PFSK-1 (cell line): ENCODE data around the gene RCAN3.

Source experiments
- FOXP2 ChIP-seq: optimal IDR thresholded peaks from 2 replicates; pipeline ENCODE3; 2011; ENCODE audit warnings: borderline replicate concordance, control low read depth, inconsistent platforms; ENCODE audit not compliant: insufficient read depth; ENCODE audit errors: extremely low read length, extremely low read depth
- POLR2AphosphoS5 ChIP-seq: IDR thresholded peaks from 2 replicates; pipeline ENCODE4 v1.6.1; 2012; ENCODE audit warnings: low read depth, mild to moderate bottlenecking, control low read depth, low read length, moderate library complexity
- SIN3A ChIP-seq: IDR thresholded peaks from 2 replicates; pipeline ENCODE4 v1.6.1; 2012; ENCODE audit warnings: mild to moderate bottlenecking, low read length, moderate library complexity, borderline replicate concordance; ENCODE audit not compliant: insufficient read depth
- TAF1 ChIP-seq: IDR thresholded peaks from 2 replicates; pipeline ENCODE4 v1.6.1; 2012; ENCODE audit warnings: low read length, control low read depth, borderline replicate concordance; ENCODE audit not compliant: insufficient read depth
- TF ChIP-seq, protein P1 (sequence below), 2 experiments: IDR thresholded peaks; 2 replicates each; pipeline versions ENCODE4 v1.6.1 to v1.8.0; 2011 to 2012; ENCODE audit warnings: low read depth in 2 of 2, low read length in 2 of 2, control low read depth in 1 of 2, inconsistent platforms in 1 of 2, mild to moderate bottlenecking in 1 of 2, moderate library complexity in 1 of 2; ENCODE audit not compliant: insufficient read depth in 1 of 2

RCAN3 gene

DNA sequence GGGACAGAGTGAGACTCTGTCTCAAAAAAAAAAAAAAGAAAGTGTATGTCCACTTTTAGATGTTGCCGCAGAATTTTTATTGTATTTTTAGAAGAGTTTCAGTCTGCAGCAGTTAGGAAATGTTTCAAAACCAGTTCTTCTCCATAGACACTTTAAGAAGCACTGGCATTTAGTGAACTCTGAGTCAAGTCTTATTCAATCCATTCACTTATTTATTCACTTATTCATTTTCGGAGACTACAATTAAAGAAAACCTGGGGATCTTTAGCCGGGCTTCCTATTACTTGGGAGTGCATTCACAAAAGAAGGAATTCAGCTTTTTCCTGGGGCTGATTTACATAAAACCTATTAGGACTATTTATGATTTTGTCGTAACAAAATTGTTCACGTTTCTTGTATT lies 12.3 kb downstream of the RCAN3 start:
- no peak for TF ChIP-seq FOXP2
- TF ChIP-seq TAF1 = no peak
- no peak for TF ChIP-seq POLR2AphosphoS5
- TF ChIP-seq SIN3A = no peak
- TF ChIP-seq, protein P1, sequence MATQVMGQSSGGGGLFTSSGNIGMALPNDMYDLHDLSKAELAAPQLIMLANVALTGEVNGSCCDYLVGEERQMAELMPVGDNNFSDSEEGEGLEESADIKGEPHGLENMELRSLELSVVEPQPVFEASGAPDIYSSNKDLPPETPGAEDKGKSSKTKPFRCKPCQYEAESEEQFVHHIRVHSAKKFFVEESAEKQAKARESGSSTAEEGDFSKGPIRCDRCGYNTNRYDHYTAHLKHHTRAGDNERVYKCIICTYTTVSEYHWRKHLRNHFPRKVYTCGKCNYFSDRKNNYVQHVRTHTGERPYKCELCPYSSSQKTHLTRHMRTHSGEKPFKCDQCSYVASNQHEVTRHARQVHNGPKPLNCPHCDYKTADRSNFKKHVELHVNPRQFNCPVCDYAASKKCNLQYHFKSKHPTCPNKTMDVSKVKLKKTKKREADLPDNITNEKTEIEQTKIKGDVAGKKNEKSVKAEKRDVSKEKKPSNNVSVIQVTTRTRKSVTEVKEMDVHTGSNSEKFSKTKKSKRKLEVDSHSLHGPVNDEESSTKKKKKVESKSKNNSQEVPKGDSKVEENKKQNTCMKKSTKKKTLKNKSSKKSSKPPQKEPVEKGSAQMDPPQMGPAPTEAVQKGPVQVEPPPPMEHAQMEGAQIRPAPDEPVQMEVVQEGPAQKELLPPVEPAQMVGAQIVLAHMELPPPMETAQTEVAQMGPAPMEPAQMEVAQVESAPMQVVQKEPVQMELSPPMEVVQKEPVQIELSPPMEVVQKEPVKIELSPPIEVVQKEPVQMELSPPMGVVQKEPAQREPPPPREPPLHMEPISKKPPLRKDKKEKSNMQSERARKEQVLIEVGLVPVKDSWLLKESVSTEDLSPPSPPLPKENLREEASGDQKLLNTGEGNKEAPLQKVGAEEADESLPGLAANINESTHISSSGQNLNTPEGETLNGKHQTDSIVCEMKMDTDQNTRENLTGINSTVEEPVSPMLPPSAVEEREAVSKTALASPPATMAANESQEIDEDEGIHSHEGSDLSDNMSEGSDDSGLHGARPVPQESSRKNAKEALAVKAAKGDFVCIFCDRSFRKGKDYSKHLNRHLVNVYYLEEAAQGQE (IDR thresholded peaks at IDR 0.05; ENCODE audit: insufficient read depth in 1 of 2, low read depth in 2 of 2, low read length in 2 of 2) = no peak

DNA sequence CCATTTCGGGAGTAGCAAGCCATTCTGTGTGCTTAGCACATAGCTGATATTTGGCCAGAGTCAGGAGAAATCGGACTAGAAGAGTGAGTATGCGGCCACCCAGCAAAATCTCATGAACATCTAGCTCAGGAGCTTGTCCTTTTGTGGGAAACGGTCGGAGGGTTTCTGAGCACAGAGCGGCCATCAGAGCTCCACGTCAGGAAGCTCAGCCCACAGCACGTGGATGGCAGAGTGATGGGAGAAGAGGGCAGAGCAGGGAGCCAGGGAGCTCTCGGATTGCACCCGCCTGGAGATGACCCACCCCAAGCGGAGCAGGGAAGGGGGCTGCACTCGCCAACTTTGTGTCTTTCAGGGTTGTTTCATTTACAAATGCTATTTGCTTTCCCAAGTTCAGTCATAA lies 13.9 kb downstream of the RCAN3 start:
- TF ChIP-seq, protein P1 (IDR thresholded peaks at IDR 0.05; ENCODE audit: insufficient read depth in 1 of 2, low read depth in 2 of 2, low read length in 2 of 2) = no peak

DNA sequence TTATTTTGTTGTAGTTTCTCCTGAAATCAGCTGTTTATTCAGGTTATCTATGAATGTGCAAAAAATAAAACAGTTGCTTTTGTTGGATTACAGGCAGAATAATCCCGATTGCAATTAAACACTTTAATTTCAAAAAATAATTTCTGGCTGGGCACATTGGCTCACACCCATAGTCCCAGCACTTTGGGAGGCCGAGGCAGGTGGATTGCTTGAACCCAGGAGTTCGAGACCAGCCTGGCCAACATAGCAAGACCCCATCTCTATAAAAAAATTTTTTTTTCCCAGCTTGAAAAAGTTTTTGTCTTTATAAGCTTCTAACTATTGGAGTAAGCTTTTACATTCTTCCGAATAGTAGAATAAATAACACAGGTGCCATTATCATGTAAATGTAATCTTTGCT lies 15.3 kb downstream of the RCAN3 start:
- no peak for TF ChIP-seq SIN3A
- no peak for TF ChIP-seq POLR2AphosphoS5
- no peak for TF ChIP-seq FOXP2
- TF ChIP-seq TAF1 = no peak
- TF ChIP-seq, protein P1 (IDR thresholded peaks at IDR 0.05; ENCODE audit: insufficient read depth in 1 of 2, low read depth in 2 of 2, low read length in 2 of 2) = no peak

DNA sequence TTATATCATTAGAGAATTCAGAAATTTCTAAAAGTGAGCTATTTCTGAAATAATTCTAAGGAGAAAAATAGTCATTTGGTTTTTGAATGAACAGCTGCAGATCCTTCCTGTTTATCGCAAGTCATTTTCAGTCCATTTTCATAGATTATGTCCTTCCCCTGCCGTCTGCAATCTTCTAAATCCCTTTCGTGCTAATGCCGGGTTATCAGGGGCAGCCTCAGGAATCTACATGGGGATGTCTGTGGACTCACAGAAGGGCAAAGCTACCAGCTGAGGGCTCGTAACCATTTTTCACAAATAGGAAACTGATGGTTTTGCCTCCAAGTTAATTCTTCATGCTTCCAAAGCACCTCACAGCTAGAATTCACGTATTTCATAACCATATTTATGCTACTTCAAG lies 23.0 kb downstream of the RCAN3 start:
- no peak for TF ChIP-seq FOXP2
- TF ChIP-seq TAF1 = no peak
- no peak for TF ChIP-seq SIN3A
- TF ChIP-seq, protein P1 (IDR thresholded peaks at IDR 0.05; ENCODE audit: insufficient read depth in 1 of 2, low read depth in 2 of 2, low read length in 2 of 2) = no peak
- no peak for TF ChIP-seq POLR2AphosphoS5

DNA sequence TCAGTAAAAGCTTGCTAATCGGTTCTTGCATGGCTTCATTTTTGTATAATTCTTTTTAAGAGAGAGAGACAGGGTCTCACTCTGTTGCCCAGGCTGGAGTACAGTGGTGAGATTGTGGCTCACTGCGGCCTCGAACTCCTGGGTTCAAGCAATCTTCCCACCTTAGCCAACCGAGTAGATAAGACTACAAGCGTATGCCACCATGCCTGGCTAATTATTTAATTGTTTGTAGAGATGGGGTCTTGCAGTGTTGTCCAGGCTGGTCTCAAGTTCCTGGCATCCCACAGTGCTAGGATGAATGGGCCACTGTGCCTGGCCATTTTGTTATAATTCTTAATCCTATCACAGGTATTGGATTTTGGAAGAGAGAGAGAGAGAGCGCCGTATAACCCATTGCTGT lies 23.4 kb downstream of the RCAN3 start:
- TF ChIP-seq TAF1 (no peak), SIN3A (no peak), FOXP2 (no peak), POLR2AphosphoS5 (no peak)
- TF ChIP-seq, protein P1 (IDR thresholded peaks at IDR 0.05; ENCODE audit: insufficient read depth in 1 of 2, low read depth in 2 of 2, low read length in 2 of 2) = no peak
